IPS-20b (cell line): Measurements from ENCODE around the gene SLC39A11.

Source experiments
- H3K27ac ChIP-seq: one replicate; pipeline ENCODE4 v1.5.1; 2013; ENCODE audit warnings: low read length
- H3K27me3 ChIP-seq: 2 replicates; pipeline ENCODE4 v1.6.1; 2013; ENCODE audit warnings: mild to moderate bottlenecking, low read length, inconsistent platforms; ENCODE audit not compliant: insufficient read depth
- H3K36me3 ChIP-seq: 2 replicates; pipeline ENCODE4 v1.6.1; 2013; ENCODE audit warnings: low read depth, mild to moderate bottlenecking, inconsistent platforms, low read length, moderate library complexity; ENCODE audit not compliant: insufficient read depth
- H3K4me1 ChIP-seq: 2 replicates; pipeline ENCODE4 v1.6.1; 2013; ENCODE audit warnings: mild to moderate bottlenecking, control low read depth, inconsistent platforms, low read length, moderate library complexity; ENCODE audit not compliant: insufficient read depth
- H3K4me3 ChIP-seq: 2 replicates; pipeline ENCODE4 v1.5.1; 2013; ENCODE audit warnings: mild to moderate bottlenecking, low read length, inconsistent platforms
- H3K9ac ChIP-seq: 2 replicates; pipeline ENCODE4 v1.6.1; 2013; ENCODE audit warnings: low read depth, mild to moderate bottlenecking, inconsistent platforms, low read length, moderate library complexity
- H3K9me3 ChIP-seq: 2 replicates; pipeline ENCODE4 v1.6.1; 2013; ENCODE audit warnings: mild to moderate bottlenecking, low read depth, low read length, inconsistent platforms; ENCODE audit not compliant: insufficient read depth

Gene SLC39A11

GRCh38 chr17:72705905-72706395 is 386.5 kb downstream of the SLC39A11 start:
- Histone ChIP-seq H3K27me3 (no peaks in the 10 kb centered on the region), H3K9me3 (peaks cover 2% of the 10 kb centered on the region; the same call in 1 of the 2 replicates), H3K4me3 (no peak overlapping the region), H3K9ac (no peak overlapping the region), H3K27ac (no peak overlapping the region), H3K36me3 (no peaks in the 10 kb centered on the region), H3K4me1 (no peaks in the 10 kb centered on the region)

GRCh38 chr17:72702998-72703397 is 389.5 kb downstream of the SLC39A11 start:
- H3K27ac ChIP-seq, result no peak overlapping the region
- H3K9me3 ChIP-seq, result no peaks in the 10 kb centered on the region
- no peaks in the 10 kb centered on the region for H3K27me3 ChIP-seq
- H3K36me3 ChIP-seq, result no peaks in the 10 kb centered on the region
- no peak overlapping the region for H3K4me3 ChIP-seq
- H3K4me1 ChIP-seq, result no peaks in the 10 kb centered on the region
- H3K9ac ChIP-seq, result no peak overlapping the region

- no peak overlapping the region for H3K9ac ChIP-seq
- no peaks in the 10 kb centered on the region for H3K9me3 ChIP-seq
- H3K4me1 ChIP-seq, result no peaks in the 10 kb centered on the region
- H3K27ac ChIP-seq, result no peak overlapping the region
- no peak overlapping the region for H3K4me3 ChIP-seq
- H3K27me3 ChIP-seq, result no peaks in the 10 kb centered on the region
- no peaks in the 10 kb centered on the region for H3K36me3 ChIP-seq
These were observed 390.3 kb downstream of the SLC39A11 start for GRCh38 chr17:72702136-72702735.

DNA sequence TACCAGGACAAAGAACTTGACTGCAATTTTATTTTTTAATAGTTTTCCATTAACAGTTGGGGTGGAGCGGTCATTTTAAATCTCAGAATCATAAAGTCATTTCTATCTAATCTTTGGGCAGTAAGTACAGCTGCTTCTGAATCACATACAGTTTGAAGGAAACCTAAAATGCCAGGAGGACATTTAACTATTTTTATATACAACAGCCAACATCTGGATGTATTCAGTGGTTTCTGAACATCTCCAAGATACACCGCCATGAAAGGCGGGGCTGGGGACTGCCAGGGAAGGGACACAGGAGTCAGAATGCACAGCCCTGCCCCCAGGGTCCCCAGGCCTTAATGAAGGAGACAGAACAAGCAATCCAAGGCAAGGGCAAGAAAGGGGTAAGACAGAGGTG is 392.3 kb downstream of the SLC39A11 start:
- Histone ChIP-seq H3K27ac (no peak overlapping the region), H3K27me3 (no peaks in the 10 kb centered on the region), H3K9me3 (no peaks in the 10 kb centered on the region), H3K4me1 (no peaks in the 10 kb centered on the region), H3K4me3 (no peak overlapping the region), H3K36me3 (no peaks in the 10 kb centered on the region), H3K9ac (no peak overlapping the region)

DNA sequence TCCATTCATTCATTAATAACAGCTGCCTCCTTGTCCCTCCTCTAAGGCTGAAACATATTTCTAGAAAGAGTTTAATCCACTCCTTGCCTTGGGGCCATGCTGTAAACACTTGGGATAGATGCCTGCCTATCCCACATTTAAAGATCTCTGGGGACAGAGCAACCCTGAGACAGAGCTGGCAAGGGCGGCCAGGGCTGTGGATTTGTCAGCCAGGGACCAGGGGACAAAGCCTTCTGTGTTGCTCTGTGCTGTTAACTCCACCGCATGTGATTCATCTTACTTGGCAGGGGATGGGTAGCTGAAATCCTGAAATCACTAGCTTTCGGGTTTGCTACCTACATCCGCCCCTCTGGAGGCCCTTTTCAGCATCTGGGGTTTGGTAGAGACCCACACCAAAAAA is 392.9 kb downstream of the SLC39A11 start:
- Histone ChIP-seq H3K27me3 (no peaks in the 10 kb centered on the region), H3K9ac (no peak overlapping the region)

DNA sequence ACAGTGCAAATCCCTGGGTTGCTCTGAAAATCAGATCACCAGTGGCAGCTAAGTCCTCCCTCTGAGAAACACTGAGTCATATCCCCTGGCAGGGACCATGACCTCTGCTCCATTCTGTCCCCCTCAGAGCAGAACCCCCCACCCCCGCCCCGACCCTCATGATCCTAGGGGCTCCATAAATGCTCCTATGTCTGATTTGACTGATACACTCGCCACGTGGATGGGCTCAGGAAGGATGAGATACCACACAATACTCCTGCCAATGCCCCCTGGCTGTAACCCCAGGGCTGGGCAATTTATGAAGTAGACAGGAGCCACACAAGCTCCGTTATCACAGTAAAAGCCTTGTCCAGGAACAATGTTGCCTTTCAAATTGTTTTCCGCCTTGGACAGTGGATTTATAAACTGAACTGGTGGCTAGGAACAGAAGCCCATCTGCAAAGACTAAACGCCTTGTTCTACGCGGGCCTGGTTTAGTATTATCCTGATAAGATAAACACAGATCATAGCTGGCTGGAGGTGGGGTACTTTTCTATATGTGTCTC is 394.8 kb downstream of the SLC39A11 start:
- Histone ChIP-seq H3K36me3 (no peaks in the 10 kb centered on the region), H3K4me1 (no peaks in the 10 kb centered on the region), H3K4me3 (no peak overlapping the region), H3K9me3 (no peaks in the 10 kb centered on the region), H3K9ac (no peak overlapping the region), H3K27ac (no peak overlapping the region), H3K27me3 (no peaks in the 10 kb centered on the region)

More for the DNA sequence above, 392.9 kb downstream of the SLC39A11 start:
- no peaks in the 10 kb centered on the region for H3K4me1 ChIP-seq
- H3K9me3 ChIP-seq, result no peaks in the 10 kb centered on the region
- no peak overlapping the region for H3K27ac ChIP-seq
- H3K36me3 ChIP-seq, result no peaks in the 10 kb centered on the region
- H3K4me3 ChIP-seq, result no peak overlapping the region

DNA sequence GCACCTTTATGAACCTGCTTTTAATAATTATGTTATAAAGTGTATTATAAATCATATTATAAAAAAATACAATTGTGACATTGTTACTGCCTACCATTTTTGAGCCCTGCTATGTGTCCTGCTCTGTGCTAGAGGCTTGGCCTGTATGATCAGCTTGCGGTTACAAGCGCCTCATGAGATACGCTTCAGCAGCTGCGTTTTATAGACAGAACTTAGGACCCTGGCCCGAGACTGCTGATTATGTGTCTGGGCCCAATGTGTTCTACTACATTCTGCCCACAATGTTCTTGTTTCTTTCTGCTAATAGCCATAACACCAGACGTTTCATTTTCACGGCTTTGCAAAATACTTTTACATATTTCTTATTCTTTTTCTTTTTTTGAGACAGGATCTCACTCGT is 395.8 kb downstream of the SLC39A11 start:
- Histone ChIP-seq H3K4me3 (no peak overlapping the region), H3K9me3 (no peaks in the 10 kb centered on the region), H3K27ac (no peak overlapping the region), H3K9ac (no peak overlapping the region), H3K36me3 (no peaks in the 10 kb centered on the region), H3K27me3 (no peaks in the 10 kb centered on the region), H3K4me1 (no peaks in the 10 kb centered on the region)

GRCh38 chr17:72696156-72696555 is 396.3 kb downstream of the SLC39A11 start:
- Histone ChIP-seq H3K4me3 (no peak overlapping the region), H3K9me3 (no peaks in the 10 kb centered on the region), H3K36me3 (no peaks in the 10 kb centered on the region), H3K27ac (no peak overlapping the region), H3K9ac (no peak overlapping the region), H3K4me1 (no peaks in the 10 kb centered on the region), H3K27me3 (no peaks in the 10 kb centered on the region)

- no peaks in the 10 kb centered on the region for H3K36me3 ChIP-seq
- H3K9ac ChIP-seq, result no peak overlapping the region
- H3K9me3 ChIP-seq, result no peaks in the 10 kb centered on the region
- H3K27ac ChIP-seq, result no peak overlapping the region
- H3K4me3 ChIP-seq, result no peak overlapping the region
- no peaks in the 10 kb centered on the region for H3K27me3 ChIP-seq
- H3K4me1 ChIP-seq, result no peaks in the 10 kb centered on the region
These were observed 398.5 kb downstream of the SLC39A11 start for GRCh38 chr17:72693956-72694355.

DNA sequence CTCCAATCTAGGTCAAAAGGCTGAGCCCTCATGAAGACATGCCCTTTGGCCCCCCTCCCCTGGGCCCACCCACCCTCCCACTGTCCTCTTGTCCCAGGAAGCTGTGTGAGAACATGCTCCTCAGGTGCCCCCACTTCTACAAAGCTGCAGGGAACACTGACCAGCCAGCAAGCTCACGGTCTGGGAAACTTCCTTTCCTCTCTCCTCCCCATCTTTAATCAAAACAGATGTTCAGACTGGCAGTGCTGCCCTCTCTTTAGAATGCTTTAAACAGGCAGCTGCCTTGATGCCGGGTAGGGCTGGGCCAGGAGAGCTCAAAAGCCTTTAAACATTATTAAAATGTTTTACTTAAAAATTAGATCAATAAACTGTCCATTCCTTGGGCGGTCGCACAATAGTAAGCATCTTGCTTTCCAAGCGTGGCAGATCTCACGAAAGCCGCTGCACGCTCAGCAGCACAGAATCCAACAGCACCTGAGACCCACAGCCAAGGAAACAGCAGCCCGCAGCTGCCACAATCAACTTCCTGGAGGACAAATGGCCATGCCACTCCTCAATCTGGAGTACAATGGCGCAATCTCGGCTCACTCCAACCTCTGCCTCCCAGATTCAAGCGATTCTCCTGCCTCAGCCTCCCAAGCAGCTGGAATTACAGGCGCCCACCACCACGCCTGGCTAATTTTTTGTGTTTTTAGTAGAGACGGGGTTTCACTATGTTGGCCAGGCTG is 399.2 kb downstream of the SLC39A11 start:
- Histone ChIP-seq H3K27me3 (no peaks in the 10 kb centered on the region), H3K9me3 (no peaks in the 10 kb centered on the region), H3K27ac (no peak overlapping the region), H3K4me1 (no peaks in the 10 kb centered on the region), H3K4me3 (no peak overlapping the region), H3K36me3 (no peaks in the 10 kb centered on the region), H3K9ac (no peak overlapping the region)

- Histone ChIP-seq H3K27me3 (no peaks in the 10 kb centered on the region), H3K9me3 (no peaks in the 10 kb centered on the region), H3K36me3 (no peaks in the 10 kb centered on the region), H3K27ac (no peak overlapping the region), H3K4me3 (no peak overlapping the region), H3K9ac (no peak overlapping the region), H3K4me1 (no peaks in the 10 kb centered on the region)
These were observed 399.8 kb downstream of the SLC39A11 start for GRCh38 chr17:72692676-72693075.

DNA sequence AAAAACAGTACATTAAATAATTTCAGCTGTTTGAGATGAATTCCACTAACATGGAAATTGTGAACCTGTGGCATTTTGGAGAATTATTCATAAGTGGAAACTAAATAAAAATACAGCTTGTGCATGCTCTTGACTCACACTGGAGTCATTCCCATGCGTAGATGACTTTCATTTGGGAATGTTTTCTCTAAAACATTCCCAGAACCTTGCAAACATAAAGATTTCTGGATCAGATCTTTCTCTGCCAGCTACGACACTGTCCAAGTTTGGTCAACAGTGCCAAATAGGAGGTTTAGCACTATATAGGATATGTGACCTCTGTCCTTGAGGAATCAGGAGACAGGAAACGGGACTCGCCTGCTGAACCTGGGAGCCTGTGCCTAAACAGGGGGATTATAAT is 400.9 kb downstream of the SLC39A11 start:
- no peak overlapping the region for H3K4me3 ChIP-seq
- no peak overlapping the region for H3K27ac ChIP-seq
- H3K9ac ChIP-seq, result no peak overlapping the region
- no peaks in the 10 kb centered on the region for H3K27me3 ChIP-seq
- no peaks in the 10 kb centered on the region for H3K9me3 ChIP-seq
- H3K36me3 ChIP-seq, result no peaks in the 10 kb centered on the region
- no peaks in the 10 kb centered on the region for H3K4me1 ChIP-seq
